SK-N-MC (cell line): ENCODE results near the gene PHRF1.

Experiments
- EZH2 ChIP-seq: fragments of 200-600 bp; sonication (generic); IDR thresholded peaks from one replicate; pipeline ENCODE4 v1.6.1; 2017; ENCODE audit warnings: antibody characterized with exemption
- POLR2AphosphoS5 ChIP-seq: IDR thresholded peaks from 2 replicates; pipeline ENCODE4 v1.6.1; 2012; ENCODE audit warnings: mild to moderate bottlenecking, low read depth, low read length, borderline replicate concordance

DNA sequence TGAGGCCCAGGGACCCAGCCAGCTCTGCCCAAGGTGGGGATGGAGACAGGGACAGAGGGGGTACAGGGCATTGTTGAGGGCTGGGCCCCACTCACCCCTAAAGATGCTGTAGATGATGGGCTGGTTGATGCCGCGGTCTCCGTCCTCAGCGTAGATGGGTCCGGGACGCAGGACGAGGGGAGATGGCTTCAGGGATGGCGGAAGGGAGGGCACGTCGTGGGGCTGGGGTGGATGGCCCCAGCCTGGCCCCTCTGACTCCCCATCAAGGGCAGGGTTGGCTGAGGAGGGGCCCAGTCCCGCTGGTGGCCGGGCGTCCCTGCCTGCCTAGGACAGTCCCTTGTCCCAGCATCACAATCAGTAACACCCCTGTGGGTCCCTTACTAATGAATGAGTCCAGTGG, 43.9 kb downstream of the PHRF1 start:
- TF ChIP-seq EZH2 (no peak), POLR2AphosphoS5 (no peak)
